Panc1 (cell line): ENCODE results near the gene ZNF516. TPM values are rescaled to one million over a fixed set of nuclear protein-coding genes. Genes with fewer than 3 reads are reported as not detected.

ENCODE experiments used
- ATAC-seq: fragments of 200-7000 bp; cut with Tn5 transposase; 2 replicates; pipeline ENCODE4 v1.9.1; 2020; ENCODE audit warnings: mild to moderate bottlenecking, moderate library complexity
- BruUV-seq: library from RNA; stranded (reverse); fragments of 400-500 nt; replicated peaks from 2 replicates; lab custom pipeline; 2021; lab: Mats Ljungman, UMichigan
- CTCF ChIA-PET: fragments of 300-600 bp; sonication (Branson Sonifier 250); formaldehyde crosslinking; loops from one replicate; lab custom pipeline; 2022; ENCODE audit warnings: antibody characterized with exemption; lab: Charles Lee
- POLR2A ChIA-PET: fragments of 300-600 bp; sonication (Branson Sonifier 250); formaldehyde crosslinking; loops from one replicate; lab custom pipeline; 2022; ENCODE audit warnings: antibody characterized with exemption; lab: Charles Lee
- DNase-seq: peaks from one replicate; pipeline ENCODE4 v3.0.0-alpha.2; 2010; ENCODE audit warnings: low read depth, low spot score
- H3K27ac ChIP-seq: 2 replicates; pipeline ENCODE4 v1.5.1; 2011; ENCODE audit warnings: mild to moderate bottlenecking, low read length, inconsistent platforms
- H3K27me3 ChIP-seq: fragments of 200-500 bp; sonication (Bioruptor generic); 2 replicates; pipeline ENCODE4 v1.6.0; 2014; ENCODE audit warnings: low read length, inconsistent platforms; ENCODE audit not compliant: control insufficient read depth, insufficient read depth
- H3K36me3 ChIP-seq: fragments of 200-500 bp; sonication (Bioruptor generic); 2 replicates; pipeline ENCODE4 v1.5.1; 2014; ENCODE audit warnings: inconsistent platforms, mild to moderate bottlenecking, low read length, moderate library complexity; ENCODE audit not compliant: control insufficient read depth, insufficient read depth
- H3K4me1 ChIP-seq: 2 replicates; pipeline ENCODE4 v1.5.1; 2011; ENCODE audit warnings: inconsistent platforms, mild to moderate bottlenecking, low read length, moderate library complexity; ENCODE audit not compliant: control insufficient read depth, insufficient read depth
- H3K4me3 ChIP-seq, 2 experiments: 2 replicates each; pipeline ENCODE4 v1.5.1; 2011 to 2012; ENCODE audit warnings: low read depth in 2 of 2, low read length in 2 of 2, mild to moderate bottlenecking in 2 of 2, inconsistent platforms in 1 of 2, moderate library complexity in 1 of 2
- H3K9me3 ChIP-seq: fragments of 200-500 bp; sonication (Bioruptor generic); 2 replicates; pipeline ENCODE4 v1.5.1; 2014; ENCODE audit warnings: low read depth, mild to moderate bottlenecking, inconsistent platforms, low read length, moderate library complexity; ENCODE audit not compliant: control insufficient read depth, insufficient read depth
- POLR2AphosphoS5 ChIP-seq: IDR thresholded peaks from 2 replicates; pipeline ENCODE4 v1.6.1; 2012; ENCODE audit warnings: mild to moderate bottlenecking, low read depth, low read length, moderate library complexity
- SIN3A ChIP-seq: IDR thresholded peaks from 2 replicates; pipeline ENCODE4 v1.6.1; 2012; ENCODE audit warnings: low read depth, mild to moderate bottlenecking, low read length, moderate library complexity, borderline replicate concordance; ENCODE audit not compliant: insufficient read depth
- TCF7L2 ChIP-seq: IDR thresholded peaks from 2 replicates; pipeline ENCODE4 v1.6.1; 2011; ENCODE audit warnings: mild to moderate bottlenecking, low read depth, low read length, inconsistent platforms
- in situ Hi-C: cut with HindIII; loops from 2 replicates; pipeline ENCODE4 v1.10.0; 2016; ENCODE audit warnings: low sequenced_read_pairs, low pct_unique_long_range_greater_than_20kb
- intact Hi-C: fragments of 100-400 bp; cut with micrococcal nuclease; formaldehyde crosslinking; loops from one replicate; pipeline ENCODE4 v1.10.0; 2022; ENCODE audit not compliant: unreplicated experiment
- total RNA-seq: library from RNA; stranded (reverse); gene quantifications from one replicate; pipeline ENCODE4 v1.2.1, GENCODE V29; 2021; ENCODE audit not compliant: unreplicated experiment
- TF ChIP-seq, protein P1 (sequence below): fragments of 450-650 bp; IDR thresholded peaks from 2 replicates; pipeline ENCODE4 v1.5.1; 2017; ENCODE audit warnings: mild to moderate bottlenecking
- TF ChIP-seq, protein P2 (sequence below), 2 experiments: IDR thresholded peaks; 2 replicates each; pipeline ENCODE4 v1.6.1; 2011 to 2012; ENCODE audit warnings: low read depth in 2 of 2, control low read depth in 1 of 2, low read length in 1 of 2, mild to moderate bottlenecking in 1 of 2, moderate library complexity in 1 of 2; ENCODE audit not compliant: insufficient read depth in 1 of 2

Gene ZNF516
- total RNA-seq, 1 experiment from 2014 or later, result 28.6 TPM

DNA sequence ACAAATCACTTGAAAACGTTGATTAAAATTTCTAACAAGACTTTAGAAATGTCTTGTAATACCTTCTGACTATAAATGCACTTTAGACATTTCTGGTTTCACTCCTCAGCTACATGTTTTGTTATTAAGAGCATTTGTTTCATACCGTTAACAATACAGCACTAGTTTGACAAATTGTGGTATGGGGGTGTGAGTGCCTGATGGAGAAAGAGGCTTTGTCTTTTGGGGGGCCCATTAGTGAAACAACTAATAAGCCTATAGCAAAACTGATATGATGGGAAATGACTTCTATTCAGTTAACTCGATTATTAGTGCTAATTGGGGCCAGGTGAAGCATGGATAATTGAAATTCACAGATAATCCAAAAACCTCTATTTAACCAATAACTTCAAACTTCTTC, 30.9 kb upstream of the ZNF516 start:
- DNase-seq (no peak), ATAC-seq (no peak)
- TF ChIP-seq TCF7L2, result no peak
- TF ChIP-seq, protein P1, sequence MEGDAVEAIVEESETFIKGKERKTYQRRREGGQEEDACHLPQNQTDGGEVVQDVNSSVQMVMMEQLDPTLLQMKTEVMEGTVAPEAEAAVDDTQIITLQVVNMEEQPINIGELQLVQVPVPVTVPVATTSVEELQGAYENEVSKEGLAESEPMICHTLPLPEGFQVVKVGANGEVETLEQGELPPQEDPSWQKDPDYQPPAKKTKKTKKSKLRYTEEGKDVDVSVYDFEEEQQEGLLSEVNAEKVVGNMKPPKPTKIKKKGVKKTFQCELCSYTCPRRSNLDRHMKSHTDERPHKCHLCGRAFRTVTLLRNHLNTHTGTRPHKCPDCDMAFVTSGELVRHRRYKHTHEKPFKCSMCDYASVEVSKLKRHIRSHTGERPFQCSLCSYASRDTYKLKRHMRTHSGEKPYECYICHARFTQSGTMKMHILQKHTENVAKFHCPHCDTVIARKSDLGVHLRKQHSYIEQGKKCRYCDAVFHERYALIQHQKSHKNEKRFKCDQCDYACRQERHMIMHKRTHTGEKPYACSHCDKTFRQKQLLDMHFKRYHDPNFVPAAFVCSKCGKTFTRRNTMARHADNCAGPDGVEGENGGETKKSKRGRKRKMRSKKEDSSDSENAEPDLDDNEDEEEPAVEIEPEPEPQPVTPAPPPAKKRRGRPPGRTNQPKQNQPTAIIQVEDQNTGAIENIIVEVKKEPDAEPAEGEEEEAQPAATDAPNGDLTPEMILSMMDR, result no peak
- TF ChIP-seq, protein P2, sequence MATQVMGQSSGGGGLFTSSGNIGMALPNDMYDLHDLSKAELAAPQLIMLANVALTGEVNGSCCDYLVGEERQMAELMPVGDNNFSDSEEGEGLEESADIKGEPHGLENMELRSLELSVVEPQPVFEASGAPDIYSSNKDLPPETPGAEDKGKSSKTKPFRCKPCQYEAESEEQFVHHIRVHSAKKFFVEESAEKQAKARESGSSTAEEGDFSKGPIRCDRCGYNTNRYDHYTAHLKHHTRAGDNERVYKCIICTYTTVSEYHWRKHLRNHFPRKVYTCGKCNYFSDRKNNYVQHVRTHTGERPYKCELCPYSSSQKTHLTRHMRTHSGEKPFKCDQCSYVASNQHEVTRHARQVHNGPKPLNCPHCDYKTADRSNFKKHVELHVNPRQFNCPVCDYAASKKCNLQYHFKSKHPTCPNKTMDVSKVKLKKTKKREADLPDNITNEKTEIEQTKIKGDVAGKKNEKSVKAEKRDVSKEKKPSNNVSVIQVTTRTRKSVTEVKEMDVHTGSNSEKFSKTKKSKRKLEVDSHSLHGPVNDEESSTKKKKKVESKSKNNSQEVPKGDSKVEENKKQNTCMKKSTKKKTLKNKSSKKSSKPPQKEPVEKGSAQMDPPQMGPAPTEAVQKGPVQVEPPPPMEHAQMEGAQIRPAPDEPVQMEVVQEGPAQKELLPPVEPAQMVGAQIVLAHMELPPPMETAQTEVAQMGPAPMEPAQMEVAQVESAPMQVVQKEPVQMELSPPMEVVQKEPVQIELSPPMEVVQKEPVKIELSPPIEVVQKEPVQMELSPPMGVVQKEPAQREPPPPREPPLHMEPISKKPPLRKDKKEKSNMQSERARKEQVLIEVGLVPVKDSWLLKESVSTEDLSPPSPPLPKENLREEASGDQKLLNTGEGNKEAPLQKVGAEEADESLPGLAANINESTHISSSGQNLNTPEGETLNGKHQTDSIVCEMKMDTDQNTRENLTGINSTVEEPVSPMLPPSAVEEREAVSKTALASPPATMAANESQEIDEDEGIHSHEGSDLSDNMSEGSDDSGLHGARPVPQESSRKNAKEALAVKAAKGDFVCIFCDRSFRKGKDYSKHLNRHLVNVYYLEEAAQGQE (IDR thresholded peaks at IDR 0.05; ENCODE audit: insufficient read depth in 1 of 2, low read depth in 2 of 2, low read length in 1 of 2), result no peak
- TF ChIP-seq SIN3A, result no peak
- no peak for TF ChIP-seq POLR2AphosphoS5
- Histone ChIP-seq H3K9me3 (no peaks in the 10 kb centered on the region), H3K36me3 (no peaks in the 10 kb centered on the region), H3K4me3 (no peak overlapping the region), H3K27ac (no peak overlapping the region), H3K27me3 (peaks cover 46% of the 10 kb centered on the region), H3K4me1 (no peaks in the 10 kb centered on the region; the same call in none of the 2 replicates)
- intact Hi-C loops (no loop called here), in situ Hi-C loops (no loop called here)
- no TSS peak for BruUV-seq
- ChIA-PET POLR2A (interaction anchor here (0.6 to 0.7 kb wide), 2 partner anchors 50 to 641 kb away, joined by 3 read pairs; no protein-coding TSS in a partner anchor), CTCF (interaction anchor here (0.6 kb wide), 1 partner anchor 157 kb away, joined by 11 read pairs; no protein-coding TSS in a partner anchor)

DNA sequence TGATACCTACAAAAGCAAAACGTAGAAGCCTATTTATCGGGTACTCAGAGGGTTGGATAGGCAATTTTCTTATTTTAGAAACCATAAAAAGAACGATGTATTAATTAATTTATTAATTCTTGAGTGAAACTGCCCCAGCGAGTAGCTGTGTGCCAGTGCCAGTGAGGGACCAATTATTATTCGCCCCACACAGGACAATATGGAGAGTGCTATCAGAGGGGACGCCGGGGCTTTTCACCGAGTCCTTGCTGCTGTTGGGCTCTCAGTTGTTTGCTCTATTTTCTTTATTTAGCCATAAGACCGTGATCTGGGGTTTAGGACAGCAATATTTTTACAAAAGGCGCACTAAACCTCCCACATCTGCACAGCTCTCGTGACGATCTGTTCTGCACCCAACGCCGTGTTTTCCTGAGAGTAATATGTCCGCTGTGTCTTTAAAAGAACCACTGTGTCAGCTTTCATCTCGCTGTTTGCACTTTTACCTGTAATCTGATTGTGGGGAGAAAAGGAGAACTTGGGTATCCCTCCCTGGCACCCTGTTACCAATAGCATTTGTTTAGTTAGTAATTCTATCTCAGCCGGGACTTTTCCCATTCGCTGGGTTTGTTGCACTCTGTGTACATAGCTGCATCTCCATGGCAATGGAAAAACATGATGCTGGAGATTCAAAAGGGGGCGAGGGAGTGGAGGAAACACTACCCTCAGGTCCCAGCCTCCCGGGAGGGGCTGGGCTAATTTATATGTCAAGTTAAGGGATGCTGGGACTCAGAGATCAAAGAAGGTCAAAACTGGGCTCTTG, 30.1 kb upstream of the ZNF516 start:
- intact Hi-C loops, result no loop called here

More for the DNA sequence above, 30.1 kb upstream of the ZNF516 start:
- ChIA-PET CTCF (no interaction called here), POLR2A (no interaction called here)
- Histone ChIP-seq H3K4me1 (no peaks in the 10 kb centered on the region; the same call in none of the 2 replicates), H3K27me3 (peaks cover 47% of the 10 kb centered on the region), H3K27ac (no peak overlapping the region), H3K4me3 (peak overlapping the region; percentile 37 to 54), H3K36me3 (no peaks in the 10 kb centered on the region), H3K9me3 (no peaks in the 10 kb centered on the region)
- no peak for TF ChIP-seq POLR2AphosphoS5
- TF ChIP-seq TCF7L2, result no peak
- TF ChIP-seq, protein P2 (IDR thresholded peaks at IDR 0.05; ENCODE audit: insufficient read depth in 1 of 2, low read depth in 2 of 2, low read length in 1 of 2), result no peak
- TF ChIP-seq, protein P1, result no peak
- no peak for TF ChIP-seq SIN3A
- no peak for DNase-seq
- peak; percentile 76 for ATAC-seq
- no TSS peak for BruUV-seq
- in situ Hi-C loops, result no loop called here
